Effector CD4-positive, alpha-beta T cell (primary cell): ENCODE data around the gene MCOLN2.

Experiments
- DNase-seq: peaks from one replicate; pipeline ENCODE4 v3.0.0-alpha.2; 2020

MCOLN2 gene

DNA sequence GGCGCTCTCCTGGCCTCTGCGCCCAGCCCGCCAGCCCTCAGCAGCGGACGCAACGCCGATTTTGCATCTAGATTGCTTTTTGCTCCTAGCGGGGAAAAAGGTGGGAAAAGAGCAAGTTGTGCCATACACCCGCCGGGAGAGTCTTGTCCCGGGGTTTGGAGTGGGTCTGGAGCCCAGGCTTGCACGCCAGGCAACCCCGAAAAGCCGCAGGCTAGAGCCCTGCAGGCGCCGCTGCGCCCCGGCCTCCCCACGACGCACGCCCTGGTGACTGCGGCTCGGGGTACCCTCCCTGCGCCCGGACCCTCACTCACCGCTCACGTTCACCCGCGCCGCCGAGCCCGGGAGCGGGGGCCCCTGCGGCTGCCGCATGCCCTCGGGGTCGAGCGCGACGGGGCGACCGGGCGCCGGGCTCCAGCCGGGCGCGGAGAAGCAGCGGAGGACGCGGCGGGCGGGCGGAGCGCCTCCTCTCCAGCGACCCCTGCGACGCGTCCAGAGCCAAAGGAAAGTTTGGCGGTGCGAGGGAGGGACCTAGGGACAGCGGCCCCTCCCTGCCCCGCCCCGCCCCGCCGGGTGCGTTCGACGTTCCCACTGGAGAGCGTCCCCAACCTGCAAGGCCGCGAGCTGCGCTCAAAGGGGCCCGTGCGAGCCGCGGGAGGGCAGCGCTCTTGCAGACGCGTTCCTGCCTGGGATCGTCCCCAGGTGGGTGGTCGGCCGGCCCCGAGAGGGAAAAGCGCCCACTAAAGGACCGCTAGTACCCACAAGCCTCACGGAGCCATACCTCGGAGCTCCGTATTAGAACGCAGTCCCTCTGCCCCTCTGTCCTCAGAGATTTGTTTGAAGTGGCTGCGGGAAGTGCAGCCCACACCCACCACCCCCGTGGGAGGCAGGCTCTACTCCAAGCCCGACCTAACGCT lies 104.0 kb downstream of the MCOLN2 start, which contains the start of gene LPAR3:
Gene LPAR3, minus strand, starts transcription at position 502 of the 914 bp plus-strand sequence. CDS start 27,086 bp downstream, outside the sequence.
- DNase-seq = no peak

DNA sequence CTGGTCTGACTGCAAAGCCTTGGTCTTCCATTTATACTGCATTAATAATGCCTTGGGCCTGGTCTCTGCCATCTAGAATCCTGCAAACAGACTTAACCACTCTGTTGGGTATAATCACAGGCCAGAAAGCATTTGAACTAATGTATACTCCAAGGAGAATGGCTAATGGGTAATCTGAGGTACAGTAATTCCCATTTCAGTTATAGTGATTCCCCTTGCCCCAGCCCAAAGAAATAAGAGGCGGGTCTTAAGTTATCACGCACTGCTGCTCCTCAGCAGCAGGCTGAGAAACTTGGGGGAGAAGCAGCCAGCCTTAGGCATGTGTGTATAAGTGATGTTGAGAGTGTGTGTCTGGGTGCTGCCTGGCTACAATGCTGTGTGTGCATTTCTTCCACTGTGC lies 106.3 kb downstream of the MCOLN2 start:
- DNase-seq = no peak

DNA sequence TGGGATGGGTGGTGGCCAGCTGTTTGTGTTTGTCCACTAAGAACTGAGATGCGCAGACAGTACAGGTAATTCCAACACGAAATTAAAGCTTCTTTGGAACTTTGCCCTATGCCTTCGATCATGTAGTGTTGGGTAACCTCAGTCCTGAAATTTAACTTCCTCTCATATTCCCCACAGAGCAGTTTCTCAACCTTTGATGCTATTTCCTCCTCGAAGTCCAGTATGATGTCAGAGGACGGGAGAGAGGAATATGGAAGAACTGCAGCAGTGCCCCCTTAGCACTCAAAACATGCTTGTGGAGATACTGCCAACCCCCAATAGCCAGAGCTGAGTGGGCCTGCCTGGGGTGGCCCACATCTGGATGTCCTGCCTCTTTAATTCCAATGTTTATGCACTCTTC lies 107.5 kb downstream of the MCOLN2 start:
- no peak for DNase-seq

DNA sequence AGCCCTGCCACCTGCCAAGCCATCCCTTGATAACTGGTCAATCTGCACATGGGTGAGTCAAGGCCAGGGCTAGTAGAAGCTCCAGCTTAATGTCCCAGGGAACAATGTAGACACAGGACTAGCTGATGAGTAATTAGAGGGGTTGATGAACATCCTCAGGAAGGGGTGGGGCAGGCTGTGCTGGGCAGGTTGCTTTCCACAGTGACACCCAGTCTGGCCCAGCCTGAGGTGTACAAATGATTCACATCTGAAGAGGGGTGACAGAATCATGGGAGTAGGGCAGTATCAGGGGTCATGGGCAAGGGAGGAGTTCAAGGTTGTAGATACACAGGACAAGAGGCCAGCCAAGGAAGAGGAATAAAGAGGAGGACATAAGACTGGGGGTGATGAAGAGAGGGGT lies 108.2 kb downstream of the MCOLN2 start:
- no peak for DNase-seq

DNA sequence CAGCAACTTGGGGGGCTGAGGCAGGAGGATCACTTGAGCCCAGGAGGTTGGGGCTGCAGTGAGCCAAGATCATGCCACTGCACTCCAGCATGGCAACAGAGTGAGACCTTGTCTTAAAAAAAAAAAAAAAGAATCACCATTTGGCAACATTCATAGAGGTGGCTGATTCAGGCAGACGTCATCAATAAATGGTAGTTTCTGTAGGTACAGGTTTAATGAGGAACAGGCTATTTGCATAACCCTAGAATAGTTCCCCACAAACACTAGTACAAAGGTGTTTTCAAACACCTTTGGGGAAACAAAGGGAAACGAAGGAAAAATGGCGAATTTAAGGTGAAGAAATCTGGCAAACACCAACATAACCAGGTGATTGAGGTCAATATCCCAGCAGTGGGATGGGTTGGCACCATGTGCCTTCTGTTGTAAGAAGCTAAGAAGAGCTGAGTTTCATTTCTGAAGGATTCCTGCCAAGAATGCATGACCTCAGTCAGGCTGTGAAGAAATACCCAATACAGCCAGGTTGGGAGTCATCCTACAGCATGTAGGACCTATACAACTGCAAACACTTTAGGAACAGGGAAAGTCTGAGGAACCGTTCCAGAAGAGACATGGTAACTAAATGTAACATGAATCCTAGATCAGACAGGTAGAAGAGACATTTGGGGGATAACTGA lies 109.5 kb downstream of the MCOLN2 start:
- no peak for DNase-seq

DNA sequence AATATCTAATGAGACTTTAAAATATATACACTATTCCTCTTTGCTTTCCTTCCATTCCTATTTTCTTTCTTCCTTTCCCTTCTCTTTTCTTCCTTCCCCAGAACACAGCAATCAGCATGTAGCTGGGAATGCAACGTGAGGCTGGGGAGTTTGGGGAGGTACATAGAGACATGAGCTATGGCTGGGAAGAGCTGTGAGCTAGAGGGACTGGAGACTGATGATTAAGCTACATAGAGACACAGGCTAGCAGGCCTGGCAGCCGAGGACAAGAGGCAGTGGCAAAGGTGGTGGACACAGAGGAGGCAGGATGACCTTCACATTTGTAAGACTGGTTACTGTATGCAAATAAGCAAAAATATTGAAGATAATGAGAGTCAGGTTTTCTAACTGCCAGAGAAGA lies 111.4 kb downstream of the MCOLN2 start:
- DNase-seq = no peak

DNA sequence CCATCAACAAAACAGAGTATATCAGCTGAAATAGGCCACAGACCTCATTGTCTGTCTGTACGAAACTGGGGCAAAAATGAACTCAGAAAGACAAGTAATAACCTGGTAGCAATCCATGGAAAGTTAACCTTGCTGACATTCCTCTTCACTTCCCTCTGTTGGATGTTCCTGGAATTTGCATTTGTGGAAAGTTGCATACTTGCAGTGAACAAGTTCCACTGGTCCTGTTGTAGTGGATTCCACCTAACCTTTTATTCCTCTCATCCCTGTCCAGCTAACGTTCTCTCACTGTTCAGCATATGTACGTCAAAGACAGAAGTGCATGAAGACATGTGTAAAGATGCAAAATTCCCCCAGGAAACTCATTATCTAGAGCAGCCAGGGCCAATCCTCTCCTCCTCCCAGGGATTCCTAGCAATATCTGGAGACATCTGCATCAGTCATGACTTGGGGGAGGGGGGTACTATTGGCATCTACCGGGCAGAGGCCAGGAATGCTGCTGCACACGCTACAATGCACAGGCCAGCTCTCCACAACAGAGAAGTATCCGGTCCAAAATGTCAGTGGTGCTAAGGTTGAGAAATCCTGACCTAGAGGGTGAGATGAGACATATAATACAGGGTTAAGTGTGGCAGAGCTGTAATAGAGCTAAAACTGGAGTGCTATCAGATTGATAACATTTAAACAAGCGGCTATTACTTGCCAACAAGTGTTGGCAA lies 112.1 kb downstream of the MCOLN2 start:
- no peak for DNase-seq

DNA sequence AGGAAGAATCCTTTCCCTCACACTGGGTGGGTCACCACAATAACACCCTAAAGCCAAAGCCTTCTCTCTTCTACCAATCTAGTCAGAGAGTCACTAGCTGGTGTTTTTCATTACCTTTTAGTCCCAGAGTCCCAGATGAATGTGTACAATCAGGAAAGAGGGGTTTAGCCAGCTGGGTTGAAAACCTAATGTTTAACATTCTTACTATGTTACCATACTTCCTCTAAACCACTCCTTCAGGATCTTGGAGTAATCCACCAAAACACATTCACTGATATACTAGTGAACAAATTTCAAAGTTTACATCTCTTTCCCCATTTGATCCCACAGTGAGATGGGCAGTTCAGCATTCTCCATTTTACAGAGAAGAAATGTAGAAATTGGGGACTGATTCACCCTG lies 113.6 kb downstream of the MCOLN2 start:
- DNase-seq = no peak

DNA sequence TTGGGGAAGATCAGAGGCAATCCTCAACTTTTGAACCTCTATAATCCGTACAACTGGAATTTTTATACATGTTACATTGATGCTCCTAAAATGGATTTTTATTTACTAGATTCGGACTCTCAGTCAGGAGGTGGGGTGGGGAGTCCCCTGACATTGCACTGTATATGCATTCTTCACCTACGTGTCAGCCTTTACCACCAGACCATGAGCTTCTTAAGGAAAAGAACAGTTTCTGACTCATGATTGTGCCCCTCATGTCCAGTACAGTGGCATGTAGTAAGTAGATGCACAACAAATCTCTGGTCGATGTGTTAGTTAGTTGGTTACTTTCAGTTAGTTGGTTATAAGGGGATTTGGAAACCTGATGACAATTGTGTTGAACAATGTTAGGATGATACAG lies 119.3 kb downstream of the MCOLN2 start:
- DNase-seq = no peak

DNA sequence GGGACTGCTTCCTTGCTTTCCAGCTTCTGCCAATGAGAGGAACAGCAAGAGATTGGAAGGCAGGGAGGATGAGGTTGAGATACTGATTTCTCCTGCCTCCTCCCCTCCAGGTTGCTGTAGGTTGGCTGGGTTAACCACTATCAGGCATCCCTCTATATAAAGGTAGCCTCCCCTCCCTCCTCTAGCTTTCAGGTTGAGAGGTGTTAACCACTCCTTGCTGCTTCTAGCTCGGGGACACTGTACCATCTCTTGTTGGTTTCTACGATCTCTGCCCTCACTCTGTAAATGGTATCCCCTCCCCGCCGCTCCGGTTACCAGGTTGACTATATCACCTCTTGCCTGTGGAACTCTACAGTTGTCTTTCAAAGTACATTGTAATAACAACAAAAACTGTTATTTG lies 120.6 kb downstream of the MCOLN2 start:
- no peak for DNase-seq
